ENCODE results near the gene PTGS1. TPM values are rescaled to one million over a fixed set of nuclear protein-coding genes. Genes with fewer than 3 reads are reported as not detected.
A peak's percentile ranks its signal among the peaks of the same experiment; 100 is the strongest.

Gene PTGS1
- total RNA-seq, 4 donors from 2014 or later: 16.0 to 36.8 (median 20.1) TPM

- DNase-seq (ENCODE audit: low spot score) (no peak), ATAC-seq (ENCODE audit: low FRiP score) (peak; percentile 12)
- TF ChIP-seq CTCF (IDR thresholded peaks at IDR 0.05): no peak
Measured at GRCh38 chr9:122347348-122348287, 23.2 kb upstream of the PTGS1 start.

DNA sequence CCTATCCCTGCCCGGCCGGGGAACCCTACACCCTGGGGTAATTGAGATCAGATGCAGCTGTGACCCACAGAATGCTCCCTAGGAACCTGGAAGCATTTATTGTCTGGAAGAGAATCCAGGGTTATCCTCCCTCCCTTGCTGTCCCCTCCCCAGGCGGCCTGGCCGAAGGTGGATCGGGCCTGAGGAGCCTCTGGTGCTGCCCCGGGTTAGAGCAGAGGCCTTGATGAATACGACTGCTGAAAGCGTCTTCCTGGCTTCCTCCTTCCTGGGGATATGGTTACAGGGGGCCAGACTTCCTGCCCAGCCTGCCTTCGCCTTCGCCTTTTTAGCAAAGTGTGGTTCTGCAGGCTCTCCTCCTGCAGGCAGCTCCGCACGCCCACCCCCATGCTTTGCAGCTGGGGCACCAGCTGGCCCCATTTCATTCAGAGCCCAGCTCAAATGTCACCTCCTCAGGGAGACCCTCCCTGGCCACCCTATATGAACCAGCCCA lies 22.5 kb upstream of the PTGS1 start:
- DNase-seq (ENCODE audit: low spot score): no peak
- ATAC-seq (ENCODE audit: low FRiP score): no peak
- TF ChIP-seq CTCF (IDR thresholded peaks at IDR 0.05): no peak

- ATAC-seq (ENCODE audit: low FRiP score) (no peak), DNase-seq (ENCODE audit: low spot score) (no peak)
- no peak for TF ChIP-seq CTCF (IDR thresholded peaks at IDR 0.05)
Measured at GRCh38 chr9:122348791-122349190, 22.0 kb upstream of the PTGS1 start.

- ATAC-seq (ENCODE audit: low FRiP score) (no peak), DNase-seq (ENCODE audit: low spot score) (no peak)
- TF ChIP-seq CTCF (IDR thresholded peaks at IDR 0.05): no peak
Measured at GRCh38 chr9:122349201-122349600, 21.6 kb upstream of the PTGS1 start.

DNA sequence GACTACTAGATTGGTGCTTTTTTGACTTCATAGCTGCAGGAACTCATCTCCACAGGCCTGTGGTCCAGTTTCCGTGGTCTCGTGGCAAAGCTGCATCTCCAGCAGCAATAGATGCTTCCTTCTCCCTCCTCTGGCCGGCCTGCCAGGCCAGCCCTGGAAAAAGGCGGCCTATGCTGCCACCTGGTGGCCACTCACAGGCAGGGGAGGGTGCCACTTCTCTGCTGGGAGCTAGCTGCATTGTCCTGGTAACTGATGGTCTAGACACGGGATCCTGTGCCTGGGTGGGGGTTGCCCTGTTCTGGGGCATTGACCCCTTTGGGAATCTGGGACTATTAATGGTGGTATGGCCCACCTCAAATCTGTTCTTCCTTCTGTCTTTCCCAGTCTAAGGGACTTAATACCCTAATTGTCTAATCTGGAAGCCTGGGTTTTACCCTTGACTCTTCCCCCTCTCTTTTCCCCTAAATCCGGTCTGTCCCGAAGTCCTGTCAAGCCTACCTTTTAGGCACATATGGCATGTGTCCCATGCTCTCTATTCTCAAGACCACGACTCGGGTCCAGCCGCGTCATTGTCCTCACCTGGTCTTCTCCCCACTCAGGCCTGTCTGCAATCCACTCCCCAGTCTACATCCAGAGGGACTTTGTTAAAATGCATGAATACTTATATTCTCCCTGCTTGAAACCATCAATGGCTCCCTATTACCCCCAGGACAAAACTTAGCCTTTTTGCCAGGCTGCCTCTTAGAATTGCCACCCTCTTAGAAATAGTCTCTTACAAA lies 20.1 kb upstream of the PTGS1 start:
- TF ChIP-seq CTCF (IDR thresholded peaks at IDR 0.05): peak in 2 of 3 donors; percentile 65 to 93
- ATAC-seq (ENCODE audit: low FRiP score) (peak; percentile 69), DNase-seq (ENCODE audit: low spot score) (no peak)

DNA sequence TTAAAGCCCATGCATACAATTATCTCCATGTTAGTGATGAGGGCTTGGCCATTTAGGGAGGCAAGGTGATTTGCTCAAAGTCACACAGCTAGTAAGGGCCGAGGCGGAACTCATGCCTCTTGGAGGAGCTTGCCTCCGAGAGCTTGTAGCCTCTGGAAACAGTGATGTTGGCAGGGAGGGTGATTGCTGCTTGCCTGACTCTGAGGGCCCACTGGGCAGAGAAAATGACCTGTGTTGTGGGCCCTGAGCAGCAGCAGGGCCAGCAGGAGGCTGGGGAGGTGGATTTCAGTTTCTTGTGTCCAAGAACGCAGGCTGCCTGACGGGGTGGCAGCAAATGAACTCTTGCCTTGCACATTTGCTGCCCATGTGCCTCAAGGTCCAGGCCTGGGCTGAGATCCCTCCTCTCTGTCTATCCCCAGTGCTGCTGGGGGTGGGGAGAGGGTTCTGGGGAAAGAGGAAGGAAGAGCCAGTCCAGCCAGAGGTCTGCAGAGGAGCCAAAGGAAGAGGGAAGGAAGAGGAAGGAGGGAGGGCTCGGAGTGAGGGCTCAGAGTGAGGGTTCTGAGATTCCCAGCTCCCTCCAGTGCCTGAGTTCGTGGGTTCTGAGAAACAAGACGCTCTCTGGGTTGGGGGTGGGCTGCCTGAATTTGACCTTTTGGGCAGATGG lies 16.2 kb upstream of the PTGS1 start:
- ATAC-seq (ENCODE audit: low FRiP score) (no peak), DNase-seq (ENCODE audit: low spot score) (no peak)
- no peak for TF ChIP-seq CTCF (IDR thresholded peaks at IDR 0.05)
